Head of caudate nucleus (tissue), 42 donors: ENCODE data around the gene TUBGCP6.
"Not testable (repeated sequence)": the region's sequence is repeated elsewhere in the genome, so short reads cannot be mapped to it uniquely, and the experiment has no call there.

Source experiments
- DNase-seq, 42 donors: peaks; one replicate each; pipeline versions ENCODE4 v3.0.0 to v3.0.0-alpha.2; 2020 to 2021; ENCODE audit warnings: mixed read lengths in 7 of 42
- intact Hi-C: fragments of 100-400 bp; cut with DNase I; formaldehyde crosslinking; loops from one replicate; pipeline ENCODE4 v1.15.0; 2022

Gene TUBGCP6

DNA sequence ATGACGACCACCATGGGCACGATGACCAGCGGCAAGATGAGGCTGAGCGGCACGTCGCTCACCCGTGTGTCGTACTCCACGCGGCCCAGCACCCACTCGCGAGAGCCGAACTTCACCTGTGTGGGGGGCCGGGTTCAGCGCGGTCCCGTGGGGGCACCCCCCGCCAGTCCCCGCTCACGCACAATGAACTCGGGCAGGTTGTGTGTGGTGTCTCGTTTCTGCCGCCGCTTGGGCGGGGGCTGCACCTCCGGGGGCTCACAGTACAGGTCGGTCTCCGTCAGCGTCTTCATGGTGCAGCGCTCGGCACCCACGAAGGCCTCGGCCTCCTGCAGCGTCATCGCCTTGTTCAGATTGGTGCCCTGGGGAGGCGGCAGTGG lies 36.5 kb upstream of the TUBGCP6 start:
- intact Hi-C loops, result no loop called here
- DNase-seq, result no peak

DNA sequence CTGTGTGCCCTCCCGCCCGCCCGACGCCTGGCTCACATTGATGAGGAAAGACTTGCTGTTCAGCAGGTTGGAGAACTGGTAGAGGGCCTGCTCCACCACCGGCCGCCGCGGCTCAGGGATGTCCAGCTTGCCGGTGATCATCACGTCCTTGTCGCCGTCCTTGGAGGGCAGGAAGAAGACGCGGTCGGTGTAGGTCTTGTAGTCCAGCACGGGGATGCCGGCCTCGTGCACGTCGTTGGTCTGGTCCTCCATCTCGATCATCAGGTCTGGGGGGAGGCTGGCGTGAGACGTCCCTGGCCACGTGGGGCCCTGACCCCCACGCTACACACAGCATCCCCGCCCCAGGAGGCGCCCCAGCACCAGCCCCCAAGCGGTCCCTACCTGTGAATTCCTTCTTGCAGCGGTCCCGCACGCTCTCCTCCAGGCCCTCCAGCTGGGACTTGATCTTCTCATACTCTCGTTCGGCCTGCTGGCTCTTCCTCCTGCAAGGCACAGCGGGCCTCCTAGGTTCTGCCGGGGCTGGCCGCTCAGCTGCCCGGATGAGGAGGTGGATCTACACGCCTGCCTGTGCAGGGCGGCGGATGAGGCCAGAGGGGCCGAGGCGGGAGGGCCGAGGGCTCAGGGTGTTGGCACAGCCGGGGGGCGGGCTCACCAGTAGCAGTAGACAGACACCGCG lies 36.0 kb upstream of the TUBGCP6 start:
- intact Hi-C loops, result no loop called here

DNA sequence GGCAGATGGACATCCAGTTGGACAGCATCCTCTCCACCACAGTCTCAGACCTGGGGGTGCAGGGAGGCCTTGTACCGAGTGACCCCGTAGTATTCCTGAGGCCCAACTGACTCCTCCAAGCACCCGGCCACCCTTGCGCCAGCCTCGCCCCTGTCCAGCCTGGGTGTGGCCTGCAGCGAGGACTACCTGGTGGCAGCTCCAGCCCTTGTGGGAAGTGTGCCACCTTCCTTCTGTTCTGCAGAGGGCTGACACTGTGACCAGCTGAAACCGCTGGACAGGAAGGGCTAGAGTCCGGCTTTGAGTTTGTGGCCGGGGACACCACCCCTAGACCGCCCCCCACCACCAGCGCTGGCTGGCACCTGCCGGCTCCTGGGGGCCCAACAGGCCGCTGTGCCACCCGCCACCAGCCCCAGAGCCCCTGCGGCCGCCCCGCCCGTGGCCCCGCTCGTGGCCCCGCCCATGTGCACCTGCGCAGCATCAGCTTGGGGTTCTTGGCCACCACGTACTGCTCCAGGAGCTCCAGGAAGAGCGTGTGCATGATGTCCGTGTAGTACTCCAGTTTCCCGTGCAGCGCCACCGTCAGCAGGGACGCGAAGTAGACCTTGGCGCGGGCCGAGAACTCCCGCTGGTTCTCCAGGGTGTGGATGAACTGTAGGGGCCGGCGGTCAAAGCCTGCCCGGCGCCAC lies 35.3 kb upstream of the TUBGCP6 start:
- DNase-seq, result no peak
- intact Hi-C loops, result no loop called here

More for the DNA sequence above, 36.0 kb upstream of the TUBGCP6 start:
- DNase-seq, result no peak

DNA sequence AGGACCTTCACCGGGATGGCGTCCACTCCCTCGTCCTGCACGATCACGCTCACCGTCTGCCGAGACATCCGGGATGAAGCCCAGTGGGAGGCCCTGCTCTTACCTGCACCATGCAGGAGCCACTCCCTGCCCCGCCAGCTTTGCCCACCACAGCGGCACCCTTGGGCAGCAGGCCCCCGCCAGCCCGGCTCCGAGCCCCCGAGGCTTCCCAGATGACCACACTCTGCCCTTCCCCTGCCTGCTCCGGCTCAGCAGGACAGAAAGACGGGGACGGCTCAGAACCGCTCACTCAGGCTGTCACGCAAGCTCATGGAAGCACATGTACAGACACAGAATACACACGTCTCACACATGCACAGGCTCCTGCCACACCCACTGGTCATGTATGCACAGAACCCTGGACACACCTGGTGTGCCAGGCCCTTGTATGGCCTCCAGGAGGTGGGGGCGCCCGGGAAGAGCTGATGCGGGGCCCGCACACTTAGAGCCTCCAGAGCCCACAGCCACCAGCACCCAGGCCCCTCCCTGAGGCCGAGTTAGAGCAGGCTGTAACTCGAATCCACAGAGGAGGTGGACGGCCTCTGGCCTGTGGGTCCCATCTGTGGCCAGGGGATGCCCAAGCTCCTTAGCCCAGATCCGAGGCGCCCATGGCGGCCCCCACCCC lies 34.3 kb upstream of the TUBGCP6 start:
- DNase-seq, result no peak
- intact Hi-C loops, result loop anchor here (5.0 kb wide), 1 partner anchor 48 kb away; the partner anchor contains the start of gene DENND6B

DNA sequence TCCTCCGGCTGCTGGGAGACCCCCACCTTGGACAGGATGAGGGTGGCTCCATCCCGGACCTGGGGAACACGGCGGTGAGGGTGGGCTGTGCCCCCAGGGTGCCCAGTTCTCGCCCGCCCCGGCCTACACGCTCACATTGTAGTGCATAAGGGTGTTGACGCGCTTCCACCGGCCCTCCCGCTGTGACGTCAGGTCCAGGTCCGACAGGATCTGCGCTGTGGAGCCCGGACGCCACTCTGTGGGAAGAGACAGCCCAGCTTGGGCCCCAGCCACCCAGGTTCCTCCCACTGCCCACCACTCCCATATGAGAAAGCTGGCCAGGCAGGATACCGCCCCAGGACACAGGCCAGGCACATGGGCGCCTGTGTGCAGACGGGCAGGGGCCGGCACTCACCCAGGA lies 33.6 kb upstream of the TUBGCP6 start:
- intact Hi-C loops, result loop anchor here (5.0 kb wide), 1 partner anchor 49 kb away; the partner anchor contains the start of gene DENND6B
- no peak for DNase-seq

DNA sequence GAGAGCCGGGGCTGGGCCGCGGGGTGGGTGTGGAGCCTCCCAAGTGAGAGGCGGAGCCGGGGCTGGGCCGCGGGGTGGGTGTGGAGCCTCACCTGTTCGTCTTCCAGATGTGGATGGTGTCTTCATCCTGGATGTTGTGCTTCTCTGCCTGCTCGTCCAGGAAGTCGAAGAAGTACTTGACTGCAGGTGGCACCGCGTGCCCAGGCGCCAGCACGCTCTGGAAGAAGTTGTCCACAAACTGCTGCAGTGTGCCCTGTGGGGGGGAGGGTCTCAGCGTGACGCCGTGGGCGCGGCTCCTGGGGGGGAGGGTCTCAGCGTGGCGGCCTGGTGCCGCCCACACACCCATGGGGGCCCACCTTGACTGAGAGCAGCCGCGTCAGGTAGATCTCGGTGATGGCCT lies 32.9 kb upstream of the TUBGCP6 start:
- no peak for DNase-seq
- intact Hi-C loops, result loop anchor here (5.0 kb wide), 1 partner anchor 50 kb away; the partner anchor contains the start of gene DENND6B

DNA sequence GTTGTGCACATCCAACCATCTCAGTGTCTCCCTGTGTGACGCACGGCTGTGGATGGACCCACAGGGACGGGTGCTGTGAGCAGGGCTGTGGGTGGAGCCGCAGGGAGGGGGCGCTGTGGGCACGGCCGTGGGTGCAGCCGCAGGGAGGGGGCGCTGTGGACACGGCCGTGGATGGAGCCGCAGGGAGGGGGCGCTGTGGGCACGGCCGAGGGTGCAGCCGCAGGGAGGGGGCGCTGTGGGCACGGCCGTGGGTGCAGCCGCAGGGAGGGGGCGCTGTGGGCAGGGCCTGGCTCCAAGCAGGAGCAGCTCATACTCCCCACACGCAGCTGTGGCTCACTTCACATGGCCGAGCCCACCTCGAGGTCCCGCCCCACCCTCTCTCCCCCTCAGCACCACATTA lies 31.3 kb upstream of the TUBGCP6 start:
- intact Hi-C loops, result loop anchor here (5.0 kb wide), 1 partner anchor 51 kb away; the partner anchor contains the start of gene DENND6B
- DNase-seq, result peak; percentile 56 to 92 (median 80)

DNA sequence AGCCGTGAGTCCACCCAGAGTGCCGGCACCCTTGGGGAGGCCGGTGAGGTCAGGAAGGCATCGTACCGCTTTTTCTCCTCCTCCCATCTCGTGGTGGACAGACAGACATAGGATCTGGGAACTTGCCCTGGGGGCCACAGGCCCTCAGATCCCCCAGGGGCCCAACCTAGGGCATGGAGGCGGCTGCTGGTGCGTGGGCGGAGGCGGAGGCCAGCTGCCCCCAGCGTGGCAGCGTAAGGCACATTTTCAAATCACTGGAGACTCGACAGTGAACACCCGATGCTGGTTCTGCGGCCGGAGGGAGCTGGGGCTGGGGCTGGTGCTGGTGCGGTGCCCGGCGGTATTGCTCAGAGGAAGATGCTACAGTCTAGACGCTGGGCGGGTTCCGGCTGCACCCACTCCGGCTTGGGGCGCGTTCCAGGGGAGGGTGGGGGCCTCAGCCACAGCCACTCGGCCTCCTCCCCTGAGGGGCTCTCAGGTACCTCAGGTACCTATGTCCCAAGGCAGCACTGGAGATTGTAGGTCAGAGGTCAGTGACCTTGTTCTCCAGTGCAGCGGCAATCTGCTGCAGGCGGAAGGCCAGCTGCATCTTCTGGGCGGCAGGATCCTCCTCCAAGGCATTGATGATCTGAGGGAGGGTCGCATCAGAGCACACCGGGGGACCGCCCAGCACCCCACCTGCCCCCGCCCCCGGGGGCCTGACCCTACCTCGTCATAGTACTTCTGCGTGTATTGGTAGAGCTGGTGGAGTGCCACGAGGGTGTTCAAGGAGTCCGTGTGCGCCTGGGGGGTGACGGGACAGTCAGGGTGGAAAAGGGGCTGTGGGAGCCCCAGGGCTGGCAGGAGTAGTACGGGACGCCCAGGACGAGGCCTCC lies 30.6 kb upstream of the TUBGCP6 start:
- intact Hi-C loops, result loop anchor here (5.0 kb wide), 1 partner anchor 52 kb away; the partner anchor contains the start of gene DENND6B
- DNase-seq, result no peak

DNA sequence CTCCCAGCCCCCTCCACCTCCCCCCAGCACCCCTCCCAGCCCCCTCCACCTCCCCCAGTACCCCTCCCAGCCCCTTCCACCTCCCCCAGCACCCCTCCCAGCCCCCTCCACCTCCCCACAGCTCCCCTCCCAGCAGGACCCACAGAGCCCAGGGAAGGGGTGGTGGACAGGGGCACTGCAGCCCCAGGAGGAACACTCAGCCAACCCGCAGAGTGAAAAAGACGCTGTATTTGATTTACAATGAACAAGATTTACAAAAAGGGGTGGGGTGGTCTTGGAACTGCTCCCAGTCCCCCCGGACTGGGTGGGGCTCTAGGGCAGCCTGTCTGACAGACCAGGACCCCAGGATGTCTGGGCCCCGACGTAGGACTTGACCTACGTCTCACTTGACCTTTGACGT lies 29.9 kb upstream of the TUBGCP6 start:
- no peak for DNase-seq

DNA sequence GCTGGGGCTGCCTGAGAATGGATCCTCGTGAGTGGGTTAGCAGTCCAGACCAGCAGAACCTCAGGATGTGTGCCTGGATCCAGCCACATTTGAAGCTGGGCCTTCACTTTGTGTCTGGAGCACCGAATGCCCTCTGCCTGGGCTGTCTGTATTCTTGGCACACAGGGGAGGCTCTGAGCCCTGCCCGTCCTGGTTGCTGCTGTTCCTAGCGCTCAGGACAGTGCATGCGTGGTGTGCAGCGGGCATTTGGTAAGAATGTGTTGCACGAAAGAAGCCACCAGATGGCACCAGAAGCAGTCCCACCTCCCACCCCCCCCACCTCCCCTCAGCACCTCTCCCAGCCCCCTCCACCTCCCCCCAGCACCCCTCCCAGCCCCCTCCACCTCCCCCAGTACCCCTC lies 29.5 kb upstream of the TUBGCP6 start:
- peak in 38 of 42 donors; percentile 43 to 83 (median 63) for DNase-seq
- intact Hi-C loops, result no loop called here

More for the DNA sequence above, 29.9 kb upstream of the TUBGCP6 start:
- intact Hi-C loops, result loop anchor here (5.0 kb wide), 1 partner anchor 53 kb away; the partner anchor contains the start of gene DENND6B

DNA sequence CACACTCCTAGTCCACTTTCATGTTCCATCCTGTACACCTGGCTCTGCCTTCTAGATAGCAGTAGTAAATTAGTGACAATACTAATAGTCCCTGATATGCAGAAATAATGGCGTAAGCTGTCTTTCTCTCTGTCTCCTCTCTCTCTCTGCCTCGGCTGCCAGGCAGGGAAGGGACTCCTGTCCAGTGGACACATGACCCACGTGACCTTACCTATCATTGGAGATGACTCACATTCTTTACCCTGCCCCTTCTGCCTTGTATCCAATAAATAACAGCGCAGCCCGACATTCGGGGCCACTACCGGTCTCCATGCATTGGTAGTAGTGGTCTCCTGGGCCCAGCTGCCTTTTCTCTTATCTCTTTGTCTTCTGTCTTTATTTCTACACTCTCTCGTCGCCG lies 29.0 kb upstream of the TUBGCP6 start:
- intact Hi-C loops, DNase-seq: not testable (repeated sequence)

DNA sequence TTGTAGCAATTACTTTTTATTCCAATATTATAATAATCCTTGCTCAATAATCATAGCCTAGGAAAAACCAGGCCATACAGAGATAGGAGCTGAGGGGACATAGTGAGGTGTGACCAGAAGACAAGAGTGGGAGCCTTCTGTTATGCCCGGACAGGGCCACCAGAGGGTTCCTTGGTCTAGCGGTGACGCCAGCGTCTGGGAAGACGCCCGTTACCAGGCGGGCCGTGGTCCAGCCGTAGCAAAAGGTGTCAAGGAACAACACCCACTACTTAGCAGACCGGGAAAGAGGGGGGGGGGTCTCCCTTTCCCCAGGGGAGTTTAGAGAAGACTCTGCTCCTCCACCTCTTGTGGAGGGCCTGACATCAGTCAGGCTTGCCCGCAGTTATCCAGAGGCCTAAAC lies 28.5 kb upstream of the TUBGCP6 start:
- intact Hi-C loops, result not testable (repeated sequence)

DNA sequence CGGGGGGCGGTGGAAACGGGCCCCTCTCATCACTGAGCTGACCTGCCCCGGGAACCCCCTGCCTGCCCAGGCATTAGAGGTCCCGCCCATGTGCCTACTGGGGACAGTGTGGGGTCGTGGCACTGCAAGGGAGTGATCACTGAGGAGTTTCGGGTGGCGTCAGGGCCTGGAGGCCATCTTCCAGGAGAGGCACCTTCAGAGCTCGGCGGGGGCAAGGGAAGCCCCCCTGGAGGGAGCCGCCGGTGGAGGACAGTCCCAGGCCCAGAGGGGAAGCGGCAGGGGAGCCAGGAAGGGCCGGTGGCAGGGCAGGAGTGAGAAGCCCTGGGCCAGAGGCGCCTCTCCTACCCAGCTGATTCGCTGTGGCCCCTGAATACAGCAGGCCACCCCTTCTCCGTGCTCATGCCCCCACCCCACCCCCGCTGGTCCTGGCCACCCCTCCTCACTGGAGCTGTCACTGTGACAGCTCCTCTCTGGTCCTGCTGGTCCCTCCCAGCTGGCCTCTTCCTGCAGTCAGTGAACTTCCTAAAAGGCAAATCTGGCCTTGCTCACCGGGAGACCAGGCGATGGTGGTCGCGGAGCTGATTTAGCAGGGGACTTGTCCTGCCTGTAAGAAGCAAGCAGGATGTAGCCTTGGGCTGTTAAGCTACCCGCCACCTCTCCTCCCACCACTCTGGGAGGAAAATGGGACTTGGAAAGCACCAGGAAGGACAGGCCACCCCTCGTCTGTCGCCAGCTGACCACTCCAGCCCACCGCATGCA lies 27.4 kb upstream of the TUBGCP6 start:
- intact Hi-C loops, result no loop called here
- DNase-seq, result no peak

More for the DNA sequence above, 28.5 kb upstream of the TUBGCP6 start:
- not testable (repeated sequence) for DNase-seq

DNA sequence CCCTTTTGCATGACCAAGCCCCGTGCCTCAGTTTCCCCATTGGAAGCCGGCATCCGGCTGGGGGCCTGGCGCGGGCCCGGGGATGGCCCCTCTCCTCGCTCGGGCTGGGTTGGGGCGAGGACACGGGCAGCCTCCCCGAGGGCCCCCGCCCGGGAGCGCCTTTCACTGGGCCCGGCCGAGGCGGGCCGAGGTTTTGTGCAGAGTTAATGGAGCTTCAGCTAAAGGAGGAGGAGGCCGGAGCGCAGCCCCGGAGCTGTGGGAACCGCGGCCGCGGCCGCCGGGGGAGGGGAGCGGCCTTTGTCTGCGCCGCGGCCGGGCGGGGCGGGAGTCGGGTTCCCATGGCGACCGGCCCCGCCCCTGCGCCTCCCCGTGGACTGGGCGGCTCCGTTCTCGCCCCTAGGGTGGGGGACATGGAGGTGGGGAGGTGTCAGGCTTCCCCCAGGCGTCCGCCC lies 26.7 kb upstream of the TUBGCP6 start:
- intact Hi-C loops, result no loop called here
- DNase-seq, result peak in 39 of 42 donors; percentile 40 to 84 (median 67)

DNA sequence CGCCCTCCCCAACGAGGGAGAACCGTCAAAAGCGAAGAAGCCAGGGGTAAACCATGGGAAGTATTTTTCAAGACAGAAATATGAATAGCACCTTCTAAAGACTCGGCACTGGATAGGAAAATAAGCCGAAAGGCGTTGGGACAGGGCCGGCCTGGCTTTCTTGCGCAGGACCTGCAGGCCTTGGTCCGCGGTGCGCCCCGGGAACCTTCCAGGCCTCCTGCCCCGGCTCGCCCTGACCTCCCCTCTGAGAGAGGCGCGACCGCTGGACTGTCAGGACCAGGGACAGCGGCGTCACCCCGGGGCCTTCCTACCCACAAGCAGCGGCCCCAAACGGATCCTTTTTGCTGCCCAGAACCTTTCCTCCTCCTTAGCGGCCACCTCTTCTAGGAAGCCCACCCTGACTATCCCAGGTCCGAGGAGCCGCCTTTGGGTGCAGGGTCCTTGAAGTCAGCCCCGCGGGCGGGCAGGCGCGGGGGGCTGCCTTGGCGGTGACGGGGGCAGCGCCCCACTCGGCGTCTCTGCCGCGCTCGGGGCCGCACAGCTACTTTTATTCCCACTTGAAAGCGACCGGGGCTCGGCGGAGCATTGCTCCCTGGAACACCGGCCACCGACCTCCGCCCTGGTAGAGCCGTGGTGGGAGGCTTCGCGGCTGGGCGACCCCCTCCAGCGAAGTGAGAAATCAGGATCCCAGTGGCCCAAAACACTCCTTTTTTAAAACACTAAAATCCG lies 26.0 kb upstream of the TUBGCP6 start:
- DNase-seq, result peak in 21 of 42 donors; percentile 35 to 72 (median 49)
- intact Hi-C loops, result no loop called here

DNA sequence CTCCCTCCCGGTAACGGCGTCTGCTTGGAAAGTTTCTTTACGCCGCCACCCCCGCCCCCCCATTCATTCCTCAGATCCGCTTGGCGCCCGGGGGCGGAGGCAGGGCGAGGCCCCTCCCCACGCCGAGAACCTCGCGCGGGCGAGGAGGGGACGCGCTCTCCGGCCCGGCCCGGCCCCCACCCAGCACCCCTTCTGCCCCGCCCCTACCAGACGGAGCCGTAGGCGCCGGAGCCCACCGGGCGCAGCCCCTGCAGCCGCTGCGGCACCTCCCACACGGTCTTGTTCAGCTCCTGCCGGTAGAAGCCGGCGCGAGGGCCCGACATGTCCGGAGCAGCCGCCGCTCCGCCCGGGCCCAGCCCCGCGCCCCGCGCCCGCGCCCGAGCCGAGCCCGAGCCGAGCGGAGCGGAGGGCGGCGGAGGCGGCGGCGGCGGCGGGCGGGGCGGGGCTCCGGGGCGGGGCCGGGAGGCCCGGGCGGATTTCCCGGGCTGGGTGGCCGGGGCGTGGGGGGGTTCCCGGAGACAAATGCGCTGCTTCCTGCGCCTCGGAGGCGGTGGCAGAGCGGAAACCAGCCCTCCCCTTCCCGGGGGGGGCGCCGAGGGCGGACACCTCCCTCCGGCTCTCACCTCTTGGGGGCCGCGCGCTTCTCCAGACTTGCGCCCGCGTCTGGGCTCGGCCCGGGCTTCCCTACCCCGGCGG lies 25.3 kb upstream of the TUBGCP6 start, which contains the start of gene MAPK11:
MAPK11 (minus strand) TSS at position 411 of the 696 bp plus-strand sequence; CDS start at position 323, 88 bp downstream.
- DNase-seq, result peak in 39 of 42 donors; percentile 31 to 81 (median 60)
- intact Hi-C loops, result no loop called here

DNA sequence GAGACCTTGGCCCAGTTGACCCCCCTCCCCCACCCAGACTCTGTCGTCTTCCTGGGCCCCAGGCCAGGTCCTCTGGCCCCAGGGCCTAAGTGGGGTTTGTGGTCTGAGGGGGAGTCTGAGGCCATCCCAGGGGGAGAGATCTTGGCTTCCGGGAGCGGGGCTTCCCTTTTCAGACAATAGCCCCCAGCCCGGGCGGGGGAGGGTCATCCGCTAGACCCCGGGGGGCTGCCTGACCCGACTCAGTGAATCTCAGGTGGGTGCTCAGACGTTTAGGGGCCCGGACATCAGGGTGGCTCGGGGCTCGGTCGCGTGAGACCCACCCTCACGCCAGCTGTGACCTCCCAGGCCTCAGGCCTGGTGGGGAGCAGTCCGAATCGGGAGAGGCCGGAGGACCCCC lies 24.7 kb upstream of the TUBGCP6 start:
- intact Hi-C loops, result no loop called here

More for the DNA sequence above, 24.7 kb upstream of the TUBGCP6 start:
- no peak for DNase-seq
